ENCODE measurements around the gene LSM3.

LSM3 gene

GRCh38 chr3:14235912-14236295 lies 57.3 kb downstream of the LSM3 start:
- no peak for DNase-seq (ENCODE audit: extremely low read depth in 1 of 2, low read depth in 1 of 2)

GRCh38 chr3:14236902-14237301 lies 58.3 kb downstream of the LSM3 start:
- DNase-seq (ENCODE audit: extremely low read depth in 1 of 2, low read depth in 1 of 2) = no peak

DNA sequence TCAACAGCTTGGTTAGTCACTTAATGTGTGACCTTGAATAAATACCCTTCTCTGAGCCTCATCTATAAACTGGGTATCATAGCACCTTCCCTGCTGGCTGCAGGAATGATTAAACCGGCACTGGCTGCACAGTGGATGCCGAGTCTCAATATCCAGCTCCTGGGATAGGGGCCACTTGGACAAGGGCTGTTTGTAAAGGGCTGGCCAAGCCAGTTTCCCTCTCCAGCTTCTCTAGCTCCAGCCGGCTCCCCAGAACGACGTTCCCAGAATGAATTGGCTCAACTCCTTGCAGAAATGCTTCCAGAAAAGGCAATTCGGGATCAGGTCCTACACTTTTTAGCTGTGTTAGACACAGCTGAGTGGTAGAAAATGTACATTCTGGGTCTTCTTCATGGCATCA lies 58.8 kb downstream of the LSM3 start:
- DNase-seq (ENCODE audit: extremely low read depth in 1 of 2, low read depth in 1 of 2) = no peak

DNA sequence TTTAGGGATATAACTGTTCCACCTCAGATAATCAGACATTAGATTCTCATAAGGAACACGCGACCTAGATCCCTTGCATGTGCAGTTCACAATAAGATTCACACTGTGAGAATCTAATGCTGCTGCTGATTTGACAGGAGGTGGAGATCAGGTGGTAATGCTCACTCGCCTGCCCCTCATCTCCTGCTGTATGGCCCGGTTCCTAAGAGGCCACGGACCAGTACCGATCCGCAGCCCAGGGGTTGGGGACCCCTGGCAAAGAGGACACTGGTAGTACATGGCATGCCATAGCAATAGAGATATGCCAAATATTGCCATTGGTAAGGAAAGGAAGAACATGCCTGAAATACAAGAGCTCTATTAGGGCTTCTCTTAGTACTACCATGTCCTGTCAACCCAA lies 59.7 kb downstream of the LSM3 start:
- DNase-seq (ENCODE audit: extremely low read depth in 1 of 2, low read depth in 1 of 2) = no peak

DNA sequence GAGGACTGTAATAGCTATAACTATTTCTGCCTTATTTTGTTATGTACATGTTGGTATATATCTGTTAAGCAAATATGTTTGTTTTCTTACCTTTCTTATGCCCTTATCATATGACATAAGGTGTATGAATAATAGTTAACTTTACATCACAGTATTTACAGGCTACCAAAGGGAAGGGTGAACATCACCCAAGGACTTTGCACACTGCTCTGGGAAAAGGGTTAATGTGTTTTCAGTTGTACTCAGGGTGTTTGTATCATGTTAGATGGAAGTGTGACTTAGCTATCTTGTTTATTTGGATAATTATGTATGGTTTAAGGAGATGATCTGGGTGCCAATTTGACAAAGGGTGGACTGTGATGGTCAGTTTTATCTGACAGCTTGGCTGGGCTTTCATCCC lies 60.3 kb downstream of the LSM3 start:
- DNase-seq (ENCODE audit: extremely low read depth in 1 of 2, low read depth in 1 of 2) = no peak

DNA sequence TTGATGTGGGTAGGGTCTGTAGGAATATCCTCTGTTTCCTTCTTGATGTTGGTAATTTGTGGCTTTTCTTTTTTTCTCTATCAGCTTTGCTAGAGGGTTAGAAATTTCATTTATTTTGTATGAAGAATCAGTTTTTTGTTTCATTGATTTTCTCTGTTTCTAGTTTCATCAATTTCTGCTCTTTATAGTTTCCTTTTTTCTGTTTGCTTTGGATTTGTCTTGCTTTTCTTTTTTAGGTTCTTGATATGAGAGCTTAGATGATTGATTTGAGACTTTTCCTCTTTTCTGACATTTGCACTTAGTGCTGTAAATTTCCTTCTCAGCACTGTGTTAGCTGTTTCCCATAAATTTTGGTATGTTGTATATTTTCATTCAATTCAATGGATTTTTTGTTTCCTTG lies 61.3 kb downstream of the LSM3 start:
- no peak for DNase-seq (ENCODE audit: extremely low read depth in 1 of 2, low read depth in 1 of 2)

GRCh38 chr3:14240366-14240765 lies 61.7 kb downstream of the LSM3 start:
- no peak for DNase-seq (ENCODE audit: extremely low read depth in 1 of 2, low read depth in 1 of 2)

GRCh38 chr3:14241716-14242115 lies 63.1 kb downstream of the LSM3 start:
- DNase-seq (ENCODE audit: extremely low read depth in 1 of 2, low read depth in 1 of 2) = no peak

DNA sequence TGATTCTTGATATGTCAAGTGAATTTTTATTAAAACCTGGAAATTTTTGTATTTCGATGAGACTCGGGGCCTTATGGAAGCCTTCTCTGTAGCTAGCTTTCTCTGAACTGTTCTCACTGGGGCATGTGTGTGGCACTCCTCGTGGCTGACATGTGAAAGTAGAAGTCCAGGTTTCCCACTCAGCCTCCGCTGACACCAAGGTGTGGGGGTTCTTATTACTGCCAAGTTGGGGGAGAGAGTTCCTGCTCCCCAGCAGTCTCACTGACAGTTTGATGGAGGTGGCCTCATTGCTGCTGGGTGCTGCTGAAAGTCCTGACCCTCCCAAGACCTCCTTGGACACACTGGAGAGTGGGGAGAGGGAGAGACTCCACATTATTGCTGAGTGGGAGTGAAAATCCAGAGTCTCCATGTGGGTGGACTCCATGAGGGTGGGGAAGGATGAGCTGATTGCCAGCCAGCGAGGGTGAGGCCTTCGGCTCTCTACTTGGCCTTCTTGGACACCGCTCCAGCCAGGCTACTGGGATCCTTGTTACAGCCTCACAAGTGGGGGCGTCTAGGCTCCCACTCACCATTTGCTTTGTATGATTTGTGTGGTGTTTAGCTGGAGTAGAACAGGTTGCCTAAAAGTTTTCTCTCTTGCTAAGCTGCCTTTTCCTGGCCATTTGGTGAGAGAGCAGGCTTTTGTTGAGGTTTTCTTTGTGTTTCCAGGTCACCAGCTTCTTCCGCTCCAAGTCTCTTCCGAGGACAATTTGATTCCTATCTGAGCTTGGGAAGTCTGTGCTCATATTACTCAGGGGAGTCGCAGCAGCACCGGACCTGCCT lies 64.1 kb downstream of the LSM3 start:
- DNase-seq (ENCODE audit: extremely low read depth in 1 of 2, low read depth in 1 of 2) = no peak

DNA sequence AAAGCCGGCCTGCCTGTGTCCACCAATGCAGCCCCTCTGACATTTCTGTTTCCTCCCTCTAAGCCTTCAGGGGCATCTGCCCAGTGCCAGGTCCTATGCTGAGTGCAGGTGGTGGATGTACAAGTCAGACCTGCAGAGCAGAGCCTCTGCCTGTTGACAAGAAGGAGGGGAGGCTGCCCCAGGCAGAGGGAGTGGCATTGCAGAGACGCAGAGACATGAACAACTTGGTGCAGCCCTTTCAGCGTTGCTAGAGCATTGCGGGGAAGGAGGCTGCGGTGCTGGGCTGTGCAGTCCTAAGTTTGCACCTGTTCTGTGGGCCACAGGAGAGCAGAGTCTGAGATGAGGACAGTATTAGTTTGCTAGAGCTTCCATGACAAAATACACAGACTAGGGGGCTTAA lies 65.2 kb downstream of the LSM3 start:
- DNase-seq (ENCODE audit: extremely low read depth in 1 of 2, low read depth in 1 of 2) = no peak

DNA sequence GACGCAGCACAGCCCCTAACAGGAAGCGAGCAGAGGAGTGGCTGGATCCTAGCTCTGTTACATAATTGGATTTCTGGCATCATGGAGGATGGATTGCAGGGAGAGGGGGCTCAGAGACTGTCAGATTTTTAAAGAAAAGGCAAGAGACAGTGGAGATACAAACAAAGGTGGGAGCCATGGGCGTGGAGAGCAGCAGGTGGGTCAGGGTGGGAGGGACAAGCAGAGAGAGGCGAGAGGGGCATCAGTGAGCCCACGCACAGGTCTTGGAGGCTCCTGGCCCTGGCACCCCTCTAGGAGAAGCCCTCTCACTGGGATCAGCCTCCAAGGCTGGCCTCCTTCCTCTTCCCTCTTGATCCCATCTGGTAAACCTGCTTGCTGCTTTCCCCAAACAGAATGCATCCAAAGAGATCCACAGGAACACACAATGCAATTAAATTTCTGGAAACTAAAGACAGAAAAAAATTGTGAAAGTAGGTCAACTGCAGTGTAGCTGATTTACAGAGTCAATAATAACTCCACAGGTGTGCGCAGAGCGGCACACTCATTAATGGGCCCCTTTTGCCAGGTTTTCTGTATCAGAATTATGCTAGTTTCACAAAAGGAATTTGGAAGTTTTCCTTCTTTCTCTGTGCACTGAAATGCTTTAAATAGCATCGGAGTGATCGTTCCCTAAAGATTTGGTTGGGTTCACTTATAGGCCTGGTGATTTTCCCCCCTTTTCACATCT lies 66.1 kb downstream of the LSM3 start:
- no peak for DNase-seq (ENCODE audit: extremely low read depth in 1 of 2, low read depth in 1 of 2)

DNA sequence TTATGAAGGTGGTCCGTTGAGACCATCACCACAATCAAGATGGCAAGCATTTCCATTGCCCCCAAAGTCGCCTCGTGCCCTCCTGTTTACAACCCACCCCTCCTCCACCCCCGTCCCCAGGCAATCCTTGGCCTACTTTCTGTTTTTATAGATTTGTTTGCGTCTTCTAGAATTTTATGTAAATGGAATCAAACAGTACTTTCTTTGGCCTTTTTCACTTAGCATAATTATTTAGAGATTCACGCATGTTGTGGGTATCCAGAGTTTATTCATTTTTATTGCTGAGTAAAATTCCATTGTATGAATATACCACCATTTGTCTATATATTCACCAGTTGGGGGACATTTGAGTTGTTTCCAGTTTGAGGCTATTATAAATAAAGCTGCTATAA lies 66.6 kb downstream of the LSM3 start:
- DNase-seq (ENCODE audit: extremely low read depth in 1 of 2, low read depth in 1 of 2) = no peak

DNA sequence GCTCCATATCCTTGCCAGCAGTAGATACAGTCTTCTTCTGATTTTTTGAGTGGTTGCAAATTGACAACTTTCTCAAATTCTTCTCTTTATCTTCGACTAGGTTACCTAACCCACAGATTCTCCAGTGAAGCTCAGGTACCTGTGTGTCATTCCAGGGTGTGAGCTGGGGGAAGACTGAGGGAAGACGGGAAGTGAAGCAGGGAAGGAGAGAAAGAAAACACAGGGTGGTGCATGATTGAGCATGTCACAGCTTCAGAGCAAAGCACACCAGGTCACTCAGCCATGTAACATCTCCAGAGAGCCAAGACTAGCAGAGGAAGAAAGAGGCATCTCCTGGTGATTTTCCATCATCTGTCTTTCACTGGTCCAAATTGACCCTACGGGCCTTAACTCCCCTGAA lies 67.2 kb downstream of the LSM3 start:
- DNase-seq (ENCODE audit: extremely low read depth in 1 of 2, low read depth in 1 of 2) = no peak

DNA sequence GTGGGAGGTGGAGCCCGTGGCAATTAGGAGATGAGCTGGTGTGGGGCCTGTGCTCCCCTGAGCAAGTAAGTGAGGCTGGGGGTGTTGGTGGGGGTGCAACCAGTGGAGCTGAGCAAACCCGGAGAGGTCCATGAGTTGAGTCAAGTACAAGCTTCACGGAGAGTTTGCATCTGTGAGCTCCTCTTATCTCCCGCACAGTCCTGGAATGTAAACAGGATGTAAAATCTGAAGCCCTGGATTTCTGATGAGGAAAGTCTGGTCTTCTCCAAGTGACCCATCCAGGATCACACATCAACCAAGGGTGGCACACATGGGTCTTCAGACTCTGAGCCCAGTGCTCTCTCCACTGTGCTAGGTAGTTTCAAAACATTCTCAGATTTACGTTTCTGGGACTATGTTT lies 67.8 kb downstream of the LSM3 start:
- no peak for DNase-seq (ENCODE audit: extremely low read depth in 1 of 2, low read depth in 1 of 2)

DNA sequence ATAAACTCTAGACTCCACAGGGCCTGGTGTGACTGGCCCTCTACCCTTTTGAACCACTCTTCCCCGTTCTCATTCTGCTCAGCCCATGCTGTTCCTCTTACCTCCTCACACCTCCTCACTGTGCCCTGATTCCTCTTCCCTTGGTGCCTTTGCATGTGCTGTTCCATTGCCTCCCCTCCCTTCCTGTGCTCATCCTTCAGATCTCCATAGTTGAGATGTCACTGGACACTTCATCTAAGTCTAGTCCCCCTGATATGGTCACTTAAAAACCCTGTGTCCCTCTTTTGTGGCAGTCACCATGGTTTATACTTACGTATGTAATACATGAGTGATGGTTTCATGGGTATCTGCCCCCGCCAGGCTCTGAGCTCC lies 69.8 kb downstream of the LSM3 start:
- DNase-seq (ENCODE audit: extremely low read depth in 1 of 2, low read depth in 1 of 2) = no peak

DNA sequence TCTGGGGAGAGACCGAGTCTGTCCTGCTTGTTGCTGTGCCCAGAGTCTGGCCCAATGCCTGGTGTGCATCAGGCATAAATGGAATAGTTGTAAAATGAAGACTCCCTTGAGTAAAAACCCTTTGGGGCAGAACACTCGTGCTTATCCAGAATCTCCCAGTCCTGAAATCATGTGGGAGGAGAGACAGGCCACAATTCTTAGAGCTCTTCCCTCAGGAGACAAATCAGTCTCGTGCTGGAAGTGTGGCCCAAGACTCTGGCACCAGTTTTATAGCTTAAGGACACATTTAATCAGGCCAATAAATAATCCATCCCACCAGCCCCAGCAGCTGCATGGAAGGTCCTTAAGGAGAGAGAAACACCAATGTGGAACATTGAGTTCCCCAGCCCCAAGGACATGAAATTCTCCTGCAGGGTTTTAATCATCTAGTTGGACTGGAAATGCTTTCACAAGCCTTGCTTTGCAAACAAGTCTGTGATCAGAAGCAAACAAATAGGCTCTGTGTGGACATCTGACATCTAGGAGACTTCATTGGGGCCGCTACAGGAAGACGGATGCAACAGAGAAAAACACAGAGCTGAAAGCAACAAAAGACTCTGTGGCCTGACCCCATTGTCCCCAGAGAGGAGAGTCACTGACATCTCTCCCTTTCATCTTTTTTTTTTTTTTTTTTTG lies 70.4 kb downstream of the LSM3 start:
- no peak for DNase-seq (ENCODE audit: extremely low read depth in 1 of 2, low read depth in 1 of 2)

All from stimulated activated CD8-positive, alpha-beta memory T cell treated with anti-CD3 and anti-CD28 coated beads, Interleukin-7, amount 100 ng/mL, for 48 hours (primary cell).